Sciatic nerve (tissue), 2 donors: ENCODE data around the gene CORO2A. TPM values are rescaled to one million over a fixed set of nuclear protein-coding genes. Genes with fewer than 3 reads are reported as not detected.

ENCODE experiments used
- ATAC-seq: fragments of 200-7000 bp; cut with Tn5 transposase; one replicate; pipeline ENCODE4 v1.9.1; 2020; ENCODE audit warnings: mild to moderate bottlenecking, moderate library complexity
- DNase-seq: peaks from one replicate; pipeline ENCODE4 v3.0.0-alpha.2; 2020; ENCODE audit warnings: low spot score
- intact Hi-C: fragments of 100-400 bp; cut with DNase I; formaldehyde crosslinking; loops from one replicate; pipeline ENCODE4 v1.14.2; 2022
- total RNA-seq: library from RNA; stranded (reverse); fragmentation: NEBNext Ultra II Directional; extraction: Animal tissue kit (Norgen Biotek cat#: 25700); gene quantifications from one replicate; pipeline ENCODE4 v1.2.1, GENCODE V29; 2021
- donor health status: DM: no; HTN: no; CAD: no.
- donor health status: DM: no; HTN: no; CAD: no.

The CORO2A gene
- total RNA-seq, 1 donor from 2014 or later = 3.7 TPM

- ATAC-seq (no peak), DNase-seq (no peak)
- intact Hi-C loops = no loop called here
These were observed 37.8 kb downstream of the CORO2A start for GRCh38 chr9:98154678-98155077.

- intact Hi-C loops = no loop called here
- no peak for DNase-seq
- ATAC-seq = no peak
These were observed 39.9 kb downstream of the CORO2A start for GRCh38 chr9:98152526-98152925.

GRCh38 chr9:98150721-98151120 lies 41.7 kb downstream of the CORO2A start:
- ATAC-seq (no peak), DNase-seq (no peak)
- intact Hi-C loops = no loop called here

GRCh38 chr9:98150164-98150563 lies 42.3 kb downstream of the CORO2A start:
- no peak for ATAC-seq
- intact Hi-C loops = no loop called here
- DNase-seq = no peak

- intact Hi-C loops = no loop called here
- no peak for ATAC-seq
- DNase-seq = no peak
These were observed 43.0 kb downstream of the CORO2A start for GRCh38 chr9:98149422-98149821.

GRCh38 chr9:98148486-98148885 lies 44.0 kb downstream of the CORO2A start:
- DNase-seq = no peak
- intact Hi-C loops = no loop called here
- ATAC-seq = no peak

- no peak for ATAC-seq
- no peak for DNase-seq
- intact Hi-C loops = no loop called here
These were observed 44.9 kb downstream of the CORO2A start for GRCh38 chr9:98147582-98147981.

GRCh38 chr9:98146101-98146991 lies 46.1 kb downstream of the CORO2A start:
- DNase-seq (no peak), ATAC-seq (peak; percentile 57)
- intact Hi-C loops = no loop called here

- ATAC-seq = no peak
- DNase-seq = no peak
- intact Hi-C loops = no loop called here
These were observed 47.8 kb downstream of the CORO2A start for GRCh38 chr9:98144631-98145030.

- DNase-seq = no peak
- no peak for ATAC-seq
- intact Hi-C loops = no loop called here
These were observed 48.4 kb downstream of the CORO2A start for GRCh38 chr9:98144076-98144475.

- intact Hi-C loops = no loop called here
- ATAC-seq (no peak), DNase-seq (no peak)
These were observed 49.4 kb downstream of the CORO2A start for GRCh38 chr9:98142925-98143481.

- intact Hi-C loops = no loop called here
- DNase-seq = no peak
- peak; percentile 26 for ATAC-seq
These were observed 50.1 kb downstream of the CORO2A start for GRCh38 chr9:98142182-98142907.

- intact Hi-C loops = no loop called here
- no peak for DNase-seq
- ATAC-seq = no peak
These were observed 51.9 kb downstream of the CORO2A start for GRCh38 chr9:98140503-98140902.

- DNase-seq = no peak
- intact Hi-C loops = no loop called here
- ATAC-seq = no peak
These were observed 55.9 kb downstream of the CORO2A start for GRCh38 chr9:98136489-98136888.

GRCh38 chr9:98135938-98136337 lies 56.5 kb downstream of the CORO2A start:
- DNase-seq = no peak
- intact Hi-C loops = no loop called here

GRCh38 chr9:98135558-98135934 lies 56.9 kb downstream of the CORO2A start:
- ATAC-seq (no peak), DNase-seq (no peak)
- intact Hi-C loops = no loop called here

More at GRCh38 chr9:98135938-98136337, 56.5 kb downstream of the CORO2A start:
- ATAC-seq = no peak

- ATAC-seq (no peak), DNase-seq (no peak)
- intact Hi-C loops = no loop called here
These were observed 57.5 kb downstream of the CORO2A start for GRCh38 chr9:98134702-98135557.

GRCh38 chr9:98132806-98133631 lies 59.4 kb downstream of the CORO2A start:
- ATAC-seq (no peak), DNase-seq (no peak)
- intact Hi-C loops = no loop called here
